ENCODE measurements around the gene NRBP1.
A peak's percentile ranks its signal among the peaks of the same experiment; 100 is the strongest.

Gene NRBP1

GRCh38 chr2:27461118-27461517 is 32.7 kb downstream of the NRBP1 start:
- H3K9me3 Mint-ChIP-seq, result no peaks in the 10 kb centered on the region
- H3K27me3 Mint-ChIP-seq (ENCODE audit: low read depth, poor library complexity), result no peaks in the 10 kb centered on the region
- DNase-seq, result no peak
- H3K27ac Mint-ChIP-seq, result no peak overlapping the region
- no peak overlapping the region for H3K4me3 Mint-ChIP-seq
- TF ChIP-seq CTCF (IDR thresholded peaks at IDR 0.05), result no peak
- no peaks in the 10 kb centered on the region for H3K4me1 Mint-ChIP-seq
- H3K36me3 Mint-ChIP-seq (ENCODE audit: low read depth), result peaks cover 20% of the 10 kb centered on the region

GRCh38 chr2:27464443-27464842 is 36.0 kb downstream of the NRBP1 start:
- DNase-seq, result no peak
- Mint-ChIP-seq H3K4me3 (no peak overlapping the region), H3K36me3 (ENCODE audit: low read depth) (no peaks in the 10 kb centered on the region), H3K27ac (no peak overlapping the region), H3K9me3 (no peaks in the 10 kb centered on the region), H3K27me3 (ENCODE audit: low read depth, poor library complexity) (peaks cover 3% of the 10 kb centered on the region), H3K4me1 (no peaks in the 10 kb centered on the region)
- no peak for TF ChIP-seq CTCF (IDR thresholded peaks at IDR 0.05)

- no peak for DNase-seq
- H3K36me3 Mint-ChIP-seq (ENCODE audit: low read depth), result peaks cover 40% of the 10 kb centered on the region
- H3K27ac Mint-ChIP-seq, result no peak overlapping the region
- H3K27me3 Mint-ChIP-seq (ENCODE audit: low read depth, poor library complexity), result peaks cover 3% of the 10 kb centered on the region
- no peak for TF ChIP-seq CTCF (IDR thresholded peaks at IDR 0.05)
- H3K4me3 Mint-ChIP-seq, result no peak overlapping the region
- H3K9me3 Mint-ChIP-seq, result no peaks in the 10 kb centered on the region
- no peaks in the 10 kb centered on the region for H3K4me1 Mint-ChIP-seq
Measured at GRCh38 chr2:27471961-27472360, 43.5 kb downstream of the NRBP1 start.

- Mint-ChIP-seq H3K4me1 (peaks cover 20% of the 10 kb centered on the region), H3K9me3 (no peaks in the 10 kb centered on the region), H3K27me3 (ENCODE audit: low read depth, poor library complexity) (no peaks in the 10 kb centered on the region), H3K27ac (no peak overlapping the region), H3K36me3 (ENCODE audit: low read depth) (peaks cover 19% of the 10 kb centered on the region), H3K4me3 (no peak overlapping the region)
- TF ChIP-seq CTCF (IDR thresholded peaks at IDR 0.05), result no peak
- DNase-seq, result no peak
Measured at GRCh38 chr2:27485496-27485895, 57.1 kb downstream of the NRBP1 start.

GRCh38 chr2:27489118-27489497 is 60.7 kb downstream of the NRBP1 start:
- no peak for TF ChIP-seq CTCF (IDR thresholded peaks at IDR 0.05)
- Mint-ChIP-seq H3K27me3 (ENCODE audit: low read depth, poor library complexity) (peaks cover 34% of the 10 kb centered on the region), H3K9me3 (no peaks in the 10 kb centered on the region), H3K27ac (peak overlapping the region; percentile 95), H3K4me3 (peak overlapping the region; percentile 92), H3K36me3 (ENCODE audit: low read depth) (peaks cover 5% of the 10 kb centered on the region), H3K4me1 (peaks cover 26% of the 10 kb centered on the region)
- no peak for DNase-seq

GRCh38 chr2:27489498-27490397 is 61.3 kb downstream of the NRBP1 start, which contains the start of gene IFT172:
Gene IFT172, minus strand, starts transcription at chr2:27489743. Its CDS starts 90 bp downstream, at chr2:27489653.
- Mint-ChIP-seq H3K4me3 (peak within 1 kb of the TSS; percentile 92), H3K9me3 (no peaks in the 10 kb centered on the region), H3K27me3 (ENCODE audit: low read depth, poor library complexity) (peaks cover 39% of the 10 kb centered on the region), H3K36me3 (ENCODE audit: low read depth) (peaks cover 4% of the 10 kb centered on the region), H3K27ac (peak within 1 kb of the TSS; percentile 95), H3K4me1 (peaks cover 29% of the 10 kb centered on the region)
- no peak for TF ChIP-seq CTCF (IDR thresholded peaks at IDR 0.05)
- peak; percentile 99 for DNase-seq

Measured in nephron progenitor cell (in vitro differentiated cells).